K562 (cell line): ENCODE data around the gene EVL. TPM values are rescaled to one million over a fixed set of nuclear protein-coding genes. Genes with fewer than 3 reads are reported as not detected.

ENCODE experiments used
- ARID4B ChIP-seq: sonication (generic); formaldehyde crosslinking; IDR thresholded peaks from 2 replicates; pipeline ENCODE4 v1.8.0; 2022; ENCODE audit warnings: mild to moderate bottlenecking, missing genetic modification reagents
- ASH1L ChIP-seq: fragments of 450-650 bp; IDR thresholded peaks from 2 replicates; pipeline ENCODE4 v1.6.1; 2018; ENCODE audit warnings: borderline replicate concordance, mild to moderate bottlenecking, low read depth; ENCODE audit not compliant: partially characterized antibody
- BRF2 ChIP-seq: IDR thresholded peaks from 3 replicates; pipeline ENCODE4 v1.6.1; 2011; ENCODE audit warnings: borderline replicate concordance, mild to moderate bottlenecking; ENCODE audit not compliant: insufficient read length, insufficient read depth
- ESRRA ChIP-seq: fragments of 450-650 bp; IDR thresholded peaks from 2 replicates; pipeline ENCODE4 v1.6.1; 2014; ENCODE audit warnings: low read depth, mild to moderate bottlenecking, moderate library complexity, borderline replicate concordance
- HMGXB4 ChIP-seq: sonication (generic); formaldehyde crosslinking; IDR thresholded peaks from 2 replicates; pipeline ENCODE4 v1.8.1; 2023; ENCODE audit warnings: mild to moderate bottlenecking, missing genetic modification reagents
- HNRNPK ChIP-seq: fragments of 200-400 bp; formaldehyde crosslinking; IDR thresholded peaks from one replicate; pipeline ENCODE4 v1.6.1; 2018; ENCODE audit warnings: mild to moderate bottlenecking, low read depth, low read length; ENCODE audit not compliant: poor library complexity, severe bottlenecking
- IRF9 ChIP-seq: fragments of 450-650 bp; IDR thresholded peaks from 2 replicates; pipeline ENCODE4 v1.6.1; 2016; ENCODE audit warnings: missing biosample characterization, missing genetic modification characterization
- KAT7 ChIP-seq: sonication (generic); formaldehyde crosslinking; IDR thresholded peaks from 2 replicates; pipeline ENCODE4 v1.8.0; 2022; ENCODE audit warnings: missing genetic modification reagents, mild to moderate bottlenecking, borderline replicate concordance
- MYC ChIP-seq, 2 experiments: fragments of 250-450 bp in 1 of 2; sonication (Bioruptor Pico) in 1 of 2; IDR thresholded peaks; 2 replicates each; pipeline versions ENCODE4 v1.5.1 to v1.6.1; 2012 to 2021; ENCODE audit warnings: low read depth in 2 of 2, borderline replicate concordance in 1 of 2, improper control_type of control experiment in 1 of 2, low read length in 1 of 2, mild to moderate bottlenecking in 1 of 2, moderate library complexity in 1 of 2
- NFE2 ChIP-seq: IDR thresholded peaks from 2 replicates; pipeline ENCODE4 v1.6.1; 2014; ENCODE audit warnings: antibody characterized with exemption, low read depth
- NR2C2 ChIP-seq, 2 experiments: fragments of 200-800 bp in 1 of 2; sonication (Bioruptor generic) in 1 of 2; sonication (generic) in 1 of 2; formaldehyde crosslinking in 1 of 2; IDR thresholded peaks; 2 replicates each; pipeline versions ENCODE4 v1.6.1 to v1.8.0; 2016 to 2022; ENCODE audit warnings: mild to moderate bottlenecking in 1 of 2, missing compliant biosample characterization in 1 of 2, missing genetic modification characterization in 1 of 2, missing genetic modification reagents in 1 of 2
- ZBTB12 ChIP-seq: fragments of 250-450 bp; sonication (Bioruptor Pico); IDR thresholded peaks from 2 replicates; pipeline ENCODE4 v1.4.0; 2020
- ZNF134 ChIP-seq: fragments of 250-450 bp; sonication (Bioruptor Pico); conservative IDR thresholded peaks from 2 replicates; pipeline ENCODE4 v1.4.0; 2020
- ZNF311 ChIP-seq: fragments of 250-450 bp; sonication (Bioruptor Pico); IDR thresholded peaks from 2 replicates; pipeline ENCODE4 v1.4.0; 2020; ENCODE audit warnings: mild to moderate bottlenecking, moderate library complexity
- polyA plus RNA-seq, 8 experiments: library from polyadenylated mRNA; depleted of rRNA in 4 of 8; stranded (reverse) in 5 of 8; unstranded in 3 of 8; fragments of >200 nt; fragmentation: Nextera tagmentation in 2 of 8; fragmentation: Illumina TruSeq in 1 of 8; extraction: Ambion mirVana in 2 of 8; extraction: Trizol in 1 of 8; gene quantifications; 2 replicates each; pipeline versions ENCODE4 v1.2.1 to v1.2.3, GENCODE V29; 2011 to 2014; ENCODE audit warnings: inconsistent platforms in 1 of 8, missing spikeins in 1 of 8
- total RNA-seq, 7 experiments: library from RNA; depleted of rRNA in 6 of 7; stranded (reverse); fragments of >200 nt in 6 of 7; fragmentation: Illumina TruSeq in 2 of 7; extraction: Trizol in 2 of 7; gene quantifications; 2 replicates each; pipeline versions ENCODE4 v1.2.1 to v1.2.3, GENCODE V29; 2011 to 2021; ENCODE audit warnings: low replicate concordance in 1 of 7

EVL gene
- total and polyA plus RNA-seq, 9 of the 15 experiments (the other 6 are each of a cell fraction or from before 2014, with no cell fraction given): 2.9 to 43.4 (median 23.9) TPM

- no peak for TF ChIP-seq ARID4B
- TF ChIP-seq KAT7 (CRISPR knock-in tag): no peak
- no peak for TF ChIP-seq HMGXB4
- no peak for TF ChIP-seq ZNF134 (CRISPR knock-in tag)
- peak; percentile 44; the same call in 1 of the 2 replicates for TF ChIP-seq NFE2
- peak; percentile 31; the same call in 1 of the 2 replicates for TF ChIP-seq IRF9 (tag)
- TF ChIP-seq ZNF311 (CRISPR knock-in tag): 0 out of 2 replicates have a peak, but pooled peaks have one; percentile 49
- no peak for TF ChIP-seq BRF2
- peak; percentile 16; the same call in 1 of the 2 replicates for TF ChIP-seq ESRRA
- TF ChIP-seq MYC (IDR thresholded peaks at IDR 0.05; ENCODE audit: low read depth, low read length): peak; percentile 51; the same call in 1 of the 2 replicates
- no peak; the same call in 1 of the 2 replicates for TF ChIP-seq MYC (CRISPR knock-in tag; IDR thresholded peaks at IDR 0.05; ENCODE audit: borderline replicate concordance, low read depth)
- TF ChIP-seq ASH1L: no peak
- TF ChIP-seq HNRNPK: no peak
- TF ChIP-seq ZBTB12: 0 out of 2 replicates have a peak, but pooled peaks have one; percentile 28
- peak; percentile 48; the same call in 1 of the 2 replicates for TF ChIP-seq NR2C2 (CRISPR knock-in tag; IDR thresholded peaks at IDR 0.05)
- peak; percentile 80 for TF ChIP-seq NR2C2 (tag; IDR thresholded peaks at IDR 0.05)
These were observed 3.0 kb downstream of the EVL start (continued) for GRCh38 chr14:100067971-100068959.
